Forelimb muscle (tissue), 1 donor: ENCODE measurements around the gene CEBPZ. TPM values are rescaled to one million over a fixed set of nuclear protein-coding genes. Genes with fewer than 3 reads are reported as not detected.
"Not testable (repeated sequence)": the region's sequence is repeated elsewhere in the genome, so short reads cannot be mapped to it uniquely, and the experiment has no call there.

Experiments
- DNase-seq: peaks from one replicate; pipeline ENCODE4 v3.0.0-alpha.2; 2013; ENCODE audit warnings: low read depth
- polyA plus RNA-seq: library from polyadenylated mRNA; unstranded; fragments of 120-200 nt; gene quantifications from one replicate; pipeline ENCODE4 v1.2.1, GENCODE V29; 2013; ENCODE audit not compliant: insufficient read length

CEBPZ gene
- polyA plus RNA-seq, 1 donor, result 40.5 TPM

DNA sequence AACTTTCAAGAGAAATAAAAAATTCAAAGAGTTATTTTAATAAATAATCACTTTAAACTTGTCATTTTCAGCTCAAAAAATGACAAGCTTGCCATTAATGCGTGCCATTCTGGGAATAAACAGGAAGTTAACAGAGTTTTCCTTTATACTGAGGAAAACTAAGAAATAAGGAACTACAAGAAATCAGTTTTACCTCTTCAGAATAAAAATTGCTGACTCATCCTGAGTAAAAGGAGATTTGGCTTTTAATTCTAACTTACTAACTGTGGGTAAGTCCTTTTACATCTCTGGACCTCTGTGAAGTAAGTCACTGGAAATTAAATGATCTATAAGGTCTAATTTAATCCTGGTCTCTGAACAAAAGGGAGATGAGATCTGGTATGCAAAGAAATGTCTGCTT lies 16.1 kb downstream of the CEBPZ start:
- DNase-seq, result no peak

DNA sequence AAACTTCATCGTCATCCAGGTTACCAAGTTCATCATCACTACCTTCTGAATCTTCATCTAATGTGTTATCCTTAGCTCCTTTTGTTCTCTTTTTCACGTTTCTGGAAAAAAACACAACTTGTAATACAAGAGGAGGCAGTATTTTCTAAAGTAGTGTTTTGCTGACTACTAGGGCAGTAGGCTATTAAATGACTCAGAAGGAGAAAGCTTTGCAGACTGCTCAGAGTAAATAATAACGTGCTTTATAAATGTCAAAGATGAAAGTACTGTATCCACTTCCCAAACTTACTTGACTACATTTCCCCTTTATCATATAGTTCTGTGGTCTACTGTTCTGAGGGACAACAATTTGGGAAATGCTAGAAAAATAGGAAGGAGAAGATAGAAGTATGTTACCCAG lies 19.5 kb downstream of the CEBPZ start:
- DNase-seq, result no peak

DNA sequence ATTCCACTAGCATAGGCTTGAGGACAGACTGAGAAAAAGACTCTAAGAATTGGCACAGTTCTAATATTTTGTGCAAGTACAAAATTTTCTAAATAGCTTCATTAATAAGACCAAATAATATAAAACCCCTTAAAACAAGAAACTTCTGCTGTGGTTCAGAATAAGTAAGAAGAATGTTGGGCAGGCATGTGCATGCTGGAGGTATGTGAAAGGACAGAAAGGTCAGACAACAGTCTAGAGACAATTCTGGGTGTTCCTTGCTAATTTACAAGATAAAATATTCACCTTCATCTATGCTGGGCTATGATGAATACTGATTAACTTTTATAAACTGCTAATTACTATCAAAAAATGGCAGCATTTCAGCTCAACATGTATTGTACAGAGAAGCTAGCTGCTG lies 20.2 kb downstream of the CEBPZ start:
- DNase-seq, result no peak

- not testable (repeated sequence) for DNase-seq
Measured at GRCh38 chr2:37206760-37207159, 24.6 kb downstream of the CEBPZ start.

DNA sequence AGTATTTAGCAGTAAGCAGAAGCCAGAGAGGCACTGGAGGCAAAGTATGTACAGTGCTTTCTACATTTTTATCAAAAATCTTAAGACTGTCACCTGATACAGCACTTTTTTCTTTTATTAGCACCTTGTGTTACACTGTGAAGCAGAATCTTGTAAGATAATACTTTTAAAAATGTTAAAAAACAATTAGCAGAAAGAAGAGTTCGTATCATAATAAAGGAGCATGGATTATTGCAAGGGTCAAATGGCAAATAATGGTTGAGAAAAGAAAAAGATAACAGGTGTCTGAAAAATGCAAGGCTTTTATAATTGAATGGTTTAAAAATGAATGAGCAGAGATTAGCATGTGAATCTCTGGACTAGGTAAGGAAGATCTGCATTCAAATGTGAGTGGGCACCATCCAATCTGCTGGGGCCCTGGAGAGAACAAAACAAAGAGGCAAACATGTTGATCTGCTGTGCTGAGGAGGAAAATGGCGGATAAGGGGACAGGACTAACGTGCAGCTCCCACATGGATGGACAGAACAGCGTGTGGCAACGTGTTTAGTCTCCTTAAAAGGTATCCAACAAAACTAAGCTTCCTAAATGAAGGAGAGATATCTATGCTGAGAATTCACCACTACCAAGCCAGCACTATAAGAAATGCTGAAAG lies 25.6 kb downstream of the CEBPZ start:
- no peak for DNase-seq

DNA sequence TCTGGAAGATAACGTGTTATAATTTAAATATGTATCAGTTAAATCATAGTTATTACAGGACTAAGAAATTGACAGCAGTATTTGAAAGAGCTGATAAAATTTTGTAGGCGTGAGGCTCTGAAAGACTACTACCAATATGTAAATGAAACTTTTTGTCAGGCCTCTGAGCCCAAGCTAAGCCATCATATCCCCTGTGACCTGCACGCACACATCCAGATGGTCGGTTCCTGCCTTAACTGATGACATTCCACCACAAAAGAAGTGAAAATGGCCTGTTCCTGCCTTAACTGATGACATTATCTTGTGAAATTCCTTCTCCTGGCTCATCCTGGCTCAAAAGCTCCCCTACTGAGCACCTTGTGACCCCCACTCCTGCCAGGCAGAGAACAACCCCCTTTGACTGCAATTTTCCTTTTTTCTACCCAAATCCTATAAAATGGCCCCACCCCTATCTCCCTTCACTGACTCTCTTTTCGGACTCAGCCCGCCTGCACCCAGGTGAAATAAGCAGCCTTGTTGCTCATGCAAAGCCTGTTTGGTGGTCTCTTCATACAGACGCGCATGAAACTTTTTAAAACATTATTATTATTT lies 26.2 kb downstream of the CEBPZ start:
- DNase-seq, result not testable (repeated sequence)

GRCh38 chr2:37203708-37204107 lies 27.7 kb downstream of the CEBPZ start:
- DNase-seq, result no peak

DNA sequence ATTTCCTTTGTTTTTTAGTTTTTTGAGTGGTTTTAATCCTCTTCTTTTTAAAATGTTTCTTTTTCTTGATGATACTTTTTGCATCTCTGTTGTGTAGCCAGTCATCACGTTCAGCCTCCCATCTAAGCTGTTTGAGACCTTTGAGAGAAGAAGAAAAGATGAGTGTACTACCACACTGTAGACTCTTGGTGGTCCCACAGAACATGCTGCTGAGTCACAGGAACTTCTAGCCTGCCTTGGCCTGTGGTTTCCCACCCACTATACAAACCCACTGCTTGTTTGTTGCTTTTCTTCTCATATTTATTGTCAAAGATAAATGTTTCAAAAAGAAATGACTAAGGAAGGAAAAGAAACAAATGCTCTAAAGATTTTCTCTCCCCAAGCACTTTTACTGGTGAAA lies 29.6 kb downstream of the CEBPZ start:
- DNase-seq, result no peak

GRCh38 chr2:37201208-37201607 lies 30.2 kb downstream of the CEBPZ start:
- no peak for DNase-seq

DNA sequence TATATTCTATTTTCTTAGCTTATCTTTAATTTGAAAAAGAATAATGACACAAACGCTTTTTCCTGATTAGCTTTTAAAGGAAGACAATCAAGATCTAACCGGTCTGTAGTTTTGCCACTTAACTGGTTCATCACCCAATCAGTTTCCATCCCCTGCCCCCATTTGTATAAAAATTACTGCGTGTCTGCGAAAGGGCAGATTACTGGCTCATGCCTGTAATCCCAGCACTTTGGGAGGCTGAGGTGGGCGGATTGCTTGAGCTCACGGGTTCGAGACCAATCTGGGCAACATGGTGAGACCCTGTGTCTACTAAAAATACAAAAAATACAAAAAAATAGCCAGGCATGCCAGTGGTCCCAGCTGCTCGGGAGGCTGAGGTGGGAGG lies 32.7 kb downstream of the CEBPZ start:
- DNase-seq, result no peak

GRCh38 chr2:37196320-37197195 lies 34.8 kb downstream of the CEBPZ start, which contains the start of gene CEBPZOS:
Gene CEBPZOS, plus strand, starts transcription at chr2:37196496. Its CDS starts 3,209 bp downstream, at chr2:37199705.
- DNase-seq, result no peak

DNA sequence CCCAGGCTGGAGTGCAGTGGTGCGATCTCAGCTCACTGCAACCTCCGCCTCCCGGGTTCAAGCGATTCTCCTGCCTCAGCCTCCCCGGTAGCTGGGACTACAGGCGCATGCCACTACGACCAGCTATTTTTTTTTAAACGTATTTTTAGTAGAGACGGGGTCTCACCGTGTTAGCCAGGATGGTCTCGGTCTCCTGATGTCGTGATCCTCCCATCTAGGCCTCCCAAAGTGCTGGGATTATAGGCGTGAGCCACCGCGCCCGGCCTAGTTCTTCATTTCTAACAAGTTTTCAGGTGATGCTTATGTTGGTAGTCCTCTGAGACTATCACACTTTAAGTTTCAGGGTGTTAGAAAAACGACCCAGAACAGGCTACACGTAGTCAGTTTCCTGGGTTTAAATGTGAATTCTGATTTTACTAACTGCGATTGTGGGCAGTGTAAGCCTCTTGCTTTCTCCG lies 35.5 kb downstream of the CEBPZ start:
- not testable (repeated sequence) for DNase-seq

- DNase-seq, result no peak
Measured at GRCh38 chr2:37192551-37192950, 38.8 kb downstream of the CEBPZ start.

DNA sequence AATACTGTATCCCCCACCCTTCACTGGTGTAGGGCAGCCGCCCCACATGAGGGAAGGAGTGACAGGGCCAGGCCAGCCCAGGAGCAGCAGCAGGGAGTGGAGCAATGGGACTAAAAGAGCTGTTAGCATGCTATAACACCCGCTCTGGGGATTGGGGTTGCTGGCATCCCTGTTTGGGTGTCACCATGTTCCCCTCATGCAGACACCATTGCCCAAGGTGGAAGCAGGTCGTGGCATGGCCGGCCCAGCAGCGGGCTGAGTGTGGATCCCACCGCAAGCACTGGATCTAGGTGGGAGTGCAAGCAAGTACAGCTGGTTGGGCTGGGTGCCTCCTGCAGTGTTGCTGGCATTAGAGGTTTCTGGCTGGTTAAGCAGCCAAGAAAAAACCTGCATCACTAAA lies 39.6 kb downstream of the CEBPZ start:
- no peak for DNase-seq

- no peak for DNase-seq
Measured at GRCh38 chr2:37191253-37191652, 40.1 kb downstream of the CEBPZ start.

DNA sequence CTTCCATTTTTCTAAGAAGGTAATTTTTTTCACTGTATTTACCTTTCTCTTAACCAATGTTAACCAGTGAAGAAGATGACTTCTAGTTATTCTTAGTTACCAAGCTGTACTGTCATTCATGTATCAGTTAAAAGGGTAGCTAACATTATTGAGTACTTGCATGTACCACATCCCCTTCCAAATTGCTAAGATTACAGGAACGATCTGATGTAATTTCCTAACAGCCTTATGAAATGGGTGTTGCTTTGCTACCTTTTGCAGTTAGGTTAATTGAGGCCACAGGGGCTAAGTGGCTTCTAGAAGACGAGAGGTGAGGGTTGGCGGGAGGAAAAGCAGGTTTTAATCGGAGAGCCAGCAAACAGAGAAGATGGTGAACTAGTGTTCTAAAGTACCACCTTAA lies 41.1 kb downstream of the CEBPZ start:
- DNase-seq, result no peak

DNA sequence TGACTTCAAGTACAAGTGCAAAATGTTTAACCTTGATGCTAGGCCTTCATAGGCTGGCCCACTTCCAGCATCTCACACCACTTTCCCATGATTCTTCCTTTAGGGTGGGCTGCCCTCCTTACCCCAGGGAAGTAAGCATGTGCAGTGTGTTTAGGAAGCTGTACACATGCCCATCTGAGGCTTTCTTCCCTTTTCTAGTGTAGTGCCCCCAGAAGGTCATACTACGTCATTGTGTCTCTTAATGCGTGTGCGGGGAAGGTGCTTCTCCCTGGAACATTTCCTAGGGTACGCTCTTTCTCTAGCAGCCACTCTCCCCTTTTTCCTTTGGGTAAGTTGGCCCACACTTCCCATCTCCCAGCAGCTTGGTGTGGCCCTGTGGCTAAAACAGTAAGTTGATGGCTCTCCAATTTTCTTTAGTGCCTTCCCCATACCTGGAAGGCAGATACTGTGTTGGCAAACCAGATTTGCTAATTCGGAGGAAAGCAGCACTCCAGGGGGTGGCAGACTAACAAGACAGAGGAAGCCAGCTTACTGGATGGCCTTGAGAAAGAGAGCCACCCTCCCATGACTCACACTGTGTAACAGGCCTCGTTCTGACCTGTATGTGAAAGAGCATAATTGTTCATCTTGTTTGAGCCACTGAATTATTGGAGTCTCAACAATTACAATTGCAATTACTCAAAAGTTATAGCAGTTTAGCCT lies 41.8 kb downstream of the CEBPZ start:
- DNase-seq, result no peak

DNA sequence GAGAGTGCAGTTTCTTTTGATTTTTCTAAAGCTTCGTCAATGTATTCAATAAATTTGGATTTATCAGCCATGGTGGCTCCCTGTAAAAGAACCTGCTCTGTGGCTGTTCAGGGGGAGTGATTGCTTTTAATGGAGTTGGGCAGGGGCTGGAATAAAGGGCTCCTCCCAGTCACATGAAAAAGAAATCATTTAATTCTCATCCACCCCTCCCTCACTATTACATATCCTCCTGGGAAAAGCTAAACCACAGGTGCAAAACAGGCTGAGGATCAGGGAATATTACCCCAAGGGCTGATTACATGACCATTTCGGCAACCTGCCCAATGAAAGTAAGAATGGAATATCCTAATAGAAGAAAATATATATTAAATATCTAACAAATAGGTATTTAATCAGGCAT lies 42.8 kb downstream of the CEBPZ start, which contains the start of gene SULT6B1:
TSS of gene SULT6B1 (minus strand) at position 101 of the 400 bp plus-strand sequence. CDS start at position 71, 30 bp downstream.
- no peak for DNase-seq

GRCh38 chr2:37181726-37182684 lies 49.4 kb downstream of the CEBPZ start:
- DNase-seq, result no peak

DNA sequence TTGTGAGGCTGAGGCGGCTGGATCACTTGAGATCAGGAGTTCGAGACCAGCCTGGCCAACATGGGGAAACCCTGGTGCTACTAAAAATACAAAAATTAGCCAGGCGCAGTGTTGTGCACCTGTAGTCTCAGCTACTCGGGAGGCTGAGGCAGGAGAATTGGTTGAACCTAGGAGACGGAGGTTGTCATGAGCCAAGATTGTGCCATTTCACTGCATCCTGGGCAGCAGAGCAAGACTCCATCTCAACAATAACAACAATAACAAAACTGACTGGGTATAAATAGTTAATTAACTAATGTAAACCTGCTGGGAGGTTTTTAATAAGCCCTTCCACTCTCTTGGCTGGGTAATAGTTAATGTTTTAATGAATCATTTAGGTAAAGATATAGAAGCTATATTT lies 50.8 kb downstream of the CEBPZ start:
- DNase-seq, result no peak
